NB4 (cell line): ENCODE results near the gene ADCY6.

Experiments
- DNase-seq: peaks from one replicate; pipeline ENCODE4 v3.0.0; 2010; ENCODE audit warnings: low read depth
- H3K4me3 ChIP-seq: one replicate; pipeline ENCODE4 v1.5.1; 2011; ENCODE audit warnings: mild to moderate bottlenecking, low read depth, low read length, moderate library complexity
- MYC ChIP-seq: IDR thresholded peaks from 2 replicates; pipeline ENCODE4 v1.6.1; 2011; ENCODE audit warnings: low read depth, low read length
- POLR2A ChIP-seq: IDR thresholded peaks from 2 replicates; pipeline ENCODE4 v1.6.1; 2011; ENCODE audit warnings: mild to moderate bottlenecking; ENCODE audit not compliant: insufficient read length; ENCODE audit errors: extremely low read depth
- TF ChIP-seq, protein P1 (sequence below): IDR thresholded peaks from 2 replicates; pipeline ENCODE4 v1.6.1; 2011; ENCODE audit warnings: low read depth, low read length
- TF ChIP-seq, protein P2 (sequence below): IDR thresholded peaks from one replicate; pipeline ENCODE4 v1.5.1; 2012; ENCODE audit warnings: low read depth, low read length

ADCY6 gene

DNA sequence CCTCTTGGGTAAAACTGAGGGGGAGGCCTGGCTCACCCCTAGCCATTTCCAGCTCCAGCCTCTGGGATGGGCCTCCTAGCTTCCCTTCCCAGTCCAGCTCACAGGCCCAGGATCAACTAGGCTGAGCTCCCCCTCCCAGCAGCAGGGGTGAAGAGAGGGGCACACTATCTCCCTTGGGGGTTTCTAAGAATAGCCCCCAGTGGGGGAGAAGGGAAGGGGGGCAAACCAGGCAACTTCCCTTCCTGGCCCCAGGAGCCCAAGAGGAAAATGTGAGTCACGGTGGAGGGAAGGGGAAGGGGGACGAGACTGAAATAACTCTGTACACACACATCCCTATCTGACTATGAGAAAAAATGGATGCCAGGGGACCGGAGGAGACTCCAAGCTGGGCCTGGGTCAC lies 9.0 kb downstream of the ADCY6 start:
- DNase-seq = peak; percentile 91
- TF ChIP-seq, protein P1, sequence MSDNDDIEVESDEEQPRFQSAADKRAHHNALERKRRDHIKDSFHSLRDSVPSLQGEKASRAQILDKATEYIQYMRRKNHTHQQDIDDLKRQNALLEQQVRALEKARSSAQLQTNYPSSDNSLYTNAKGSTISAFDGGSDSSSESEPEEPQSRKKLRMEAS = no peak
- no peak for TF ChIP-seq MYC
- TF ChIP-seq, protein P2, sequence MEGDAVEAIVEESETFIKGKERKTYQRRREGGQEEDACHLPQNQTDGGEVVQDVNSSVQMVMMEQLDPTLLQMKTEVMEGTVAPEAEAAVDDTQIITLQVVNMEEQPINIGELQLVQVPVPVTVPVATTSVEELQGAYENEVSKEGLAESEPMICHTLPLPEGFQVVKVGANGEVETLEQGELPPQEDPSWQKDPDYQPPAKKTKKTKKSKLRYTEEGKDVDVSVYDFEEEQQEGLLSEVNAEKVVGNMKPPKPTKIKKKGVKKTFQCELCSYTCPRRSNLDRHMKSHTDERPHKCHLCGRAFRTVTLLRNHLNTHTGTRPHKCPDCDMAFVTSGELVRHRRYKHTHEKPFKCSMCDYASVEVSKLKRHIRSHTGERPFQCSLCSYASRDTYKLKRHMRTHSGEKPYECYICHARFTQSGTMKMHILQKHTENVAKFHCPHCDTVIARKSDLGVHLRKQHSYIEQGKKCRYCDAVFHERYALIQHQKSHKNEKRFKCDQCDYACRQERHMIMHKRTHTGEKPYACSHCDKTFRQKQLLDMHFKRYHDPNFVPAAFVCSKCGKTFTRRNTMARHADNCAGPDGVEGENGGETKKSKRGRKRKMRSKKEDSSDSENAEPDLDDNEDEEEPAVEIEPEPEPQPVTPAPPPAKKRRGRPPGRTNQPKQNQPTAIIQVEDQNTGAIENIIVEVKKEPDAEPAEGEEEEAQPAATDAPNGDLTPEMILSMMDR = no peak
- TF ChIP-seq POLR2A = no peak
- no peak overlapping the region for H3K4me3 ChIP-seq

DNA sequence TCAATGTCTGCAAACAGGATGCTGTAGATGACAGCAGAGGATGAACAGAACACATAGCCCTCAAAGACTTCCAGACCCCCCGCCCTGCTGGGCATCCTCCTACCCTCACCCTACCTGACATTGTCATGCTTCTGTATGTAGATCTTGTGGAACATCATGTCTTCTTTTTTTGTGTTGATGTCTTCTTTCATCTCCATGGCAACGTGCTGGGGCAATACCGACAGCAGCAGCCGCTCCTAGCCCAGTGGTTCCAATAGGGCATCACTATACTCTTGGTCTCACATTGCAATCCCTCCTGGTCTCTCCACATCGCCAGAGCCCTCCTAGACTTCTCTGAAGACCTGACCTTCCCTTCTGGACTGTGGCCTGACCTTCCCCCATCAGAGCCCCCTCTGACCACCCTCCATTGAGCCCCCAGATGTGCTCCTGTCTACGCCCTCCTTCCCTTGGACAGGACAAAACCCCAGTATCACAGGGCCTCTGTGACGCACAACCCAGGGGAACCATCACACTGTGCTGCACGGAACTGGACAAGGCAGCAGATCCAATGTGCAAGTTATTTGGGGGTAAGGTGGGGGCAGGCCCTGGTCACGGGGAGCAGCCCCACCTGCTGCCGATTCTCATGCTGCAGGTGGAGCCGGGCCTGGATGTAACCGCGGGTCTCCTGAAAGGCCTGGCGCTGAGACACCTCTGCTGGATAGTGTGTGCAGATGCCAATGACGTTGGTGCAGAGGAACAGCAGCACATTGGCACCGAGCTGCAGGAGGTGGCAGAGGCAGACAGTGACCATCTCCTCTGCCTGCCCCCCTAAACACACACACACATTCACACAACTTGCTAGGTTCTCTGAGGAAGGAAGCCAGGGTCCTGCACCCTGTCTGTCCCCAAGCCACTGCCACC lies 11.1 kb downstream of the ADCY6 start:
- TF ChIP-seq, protein P2 = no peak
- TF ChIP-seq MYC = no peak
- TF ChIP-seq, protein P1 = no peak
- no peak for TF ChIP-seq POLR2A
- no peak overlapping the region for H3K4me3 ChIP-seq
- no peak for DNase-seq

DNA sequence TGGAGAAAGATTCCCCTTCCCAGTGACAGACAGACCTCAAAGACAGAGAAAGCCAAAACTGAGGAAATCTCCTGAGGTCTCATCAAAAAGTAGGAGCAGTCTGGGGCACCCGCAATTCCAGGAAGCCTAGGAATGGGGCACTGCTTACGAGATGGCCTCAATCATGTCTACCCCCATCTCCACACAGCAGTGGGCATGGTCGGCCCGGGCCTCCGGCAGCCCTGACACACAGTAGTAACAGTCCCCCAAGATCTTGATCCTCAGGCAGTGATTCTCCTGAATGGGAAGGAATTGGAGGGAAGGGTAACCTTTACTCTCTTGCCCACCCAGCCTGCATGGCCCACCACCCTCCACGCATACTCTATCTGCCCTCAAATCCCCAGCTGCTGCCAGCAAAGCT lies 11.9 kb downstream of the ADCY6 start:
- no peak for DNase-seq
- TF ChIP-seq POLR2A (no peak), MYC (no peak)
- TF ChIP-seq, protein P1 = no peak
- TF ChIP-seq, protein P2 = no peak

DNA sequence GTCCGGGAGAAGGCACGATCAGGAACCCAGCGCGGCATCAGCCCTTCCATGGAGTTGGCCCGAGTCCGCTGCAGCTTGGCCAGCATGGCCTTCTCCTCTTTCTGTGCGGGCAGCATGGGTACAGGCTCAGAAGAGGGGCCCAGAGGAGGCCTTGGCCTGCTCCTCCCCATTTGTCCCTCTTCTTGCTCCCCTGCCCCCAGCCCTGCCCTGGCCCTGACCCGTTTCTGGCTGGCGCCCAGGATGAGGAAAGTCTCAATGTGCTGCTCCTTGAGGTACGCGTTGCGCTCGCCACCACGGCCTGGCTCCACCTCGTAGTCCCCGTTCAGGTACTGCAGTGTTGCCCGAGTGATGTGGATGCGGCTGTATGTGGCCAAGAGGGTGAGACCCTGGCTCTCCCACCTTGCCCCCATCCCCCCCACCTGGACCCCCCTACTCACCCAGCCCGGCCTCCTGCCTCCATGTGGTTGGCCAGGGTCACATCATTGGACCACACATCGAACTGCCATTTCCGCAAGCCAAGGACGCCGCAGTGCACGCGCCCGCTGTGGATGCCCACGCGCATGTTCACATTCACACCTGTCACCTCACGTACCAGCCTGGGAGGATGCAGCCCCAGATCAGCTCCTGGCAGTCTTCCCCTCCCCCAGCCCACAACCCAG lies 12.8 kb downstream of the ADCY6 start:
- DNase-seq = no peak
- TF ChIP-seq, protein P2 = no peak
- TF ChIP-seq POLR2A = no peak
- TF ChIP-seq, protein P1 = no peak
- no peak for TF ChIP-seq MYC
- H3K4me3 ChIP-seq = no peak overlapping the region

More for the DNA sequence above, 11.9 kb downstream of the ADCY6 start:
- H3K4me3 ChIP-seq = no peak overlapping the region

DNA sequence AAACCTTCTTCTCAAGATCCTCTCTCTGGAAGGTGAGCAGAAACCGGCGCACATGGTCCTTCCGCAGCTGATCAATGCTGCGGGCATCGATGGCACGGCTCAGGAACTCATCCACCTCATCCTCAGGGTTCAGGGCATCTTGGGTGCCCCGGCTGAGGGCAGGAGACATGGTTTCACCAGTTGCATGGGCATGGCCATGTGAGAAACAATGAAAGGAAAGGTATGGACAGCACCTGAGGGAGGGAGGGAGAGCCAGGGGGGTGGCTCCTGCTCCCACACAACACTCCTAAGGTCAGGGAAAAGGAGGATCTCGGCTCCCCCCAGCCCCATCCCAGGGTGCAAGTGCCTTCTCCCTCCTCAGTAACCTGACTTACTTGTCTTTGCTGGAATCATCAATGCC lies 13.6 kb downstream of the ADCY6 start:
- no peak for TF ChIP-seq POLR2A
- TF ChIP-seq, protein P1 = no peak
- TF ChIP-seq MYC = no peak
- TF ChIP-seq, protein P2 = no peak
- no peak overlapping the region for H3K4me3 ChIP-seq
- no peak for DNase-seq
